ENCODE measurements around the gene NPAS4.
"Not testable (repeated sequence)": the region's sequence is repeated elsewhere in the genome, so short reads cannot be mapped to it uniquely, and the experiment has no call there.

GRCh38 chr11:66373690-66374287 is 47.0 kb upstream of the NPAS4 start:
- TF ChIP-seq POLR2A, CTCF (IDR thresholded peaks at IDR 0.05): not testable (repeated sequence)
